ENCODE data around the gene TXN. TPM values are rescaled to one million over a fixed set of nuclear protein-coding genes. Genes with fewer than 3 reads are reported as not detected.

TXN gene
- total RNA-seq, 1 experiment from 2014 or later, result 446 TPM

DNA sequence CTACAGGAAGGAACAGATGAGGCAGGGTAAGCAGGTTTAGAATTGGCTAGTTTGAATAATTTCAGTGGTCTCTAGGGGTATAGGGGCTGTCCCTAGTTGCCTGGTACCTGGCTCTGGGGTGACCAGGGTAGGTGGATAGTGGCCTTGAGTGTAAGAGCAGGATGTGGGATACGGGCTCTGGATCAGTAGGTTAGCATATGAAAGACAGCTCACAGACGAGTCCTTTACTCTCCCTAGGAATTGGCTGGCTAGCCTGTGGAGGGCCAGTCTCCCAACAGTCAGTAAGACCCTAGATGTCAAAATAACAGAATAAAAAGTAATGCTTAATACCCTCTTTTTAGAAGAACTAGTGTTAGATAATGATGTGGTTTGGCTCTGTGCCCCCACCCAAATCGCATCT, 31.7 kb downstream of the TXN start:
- DNase-seq, result no peak
- CTCF ChIA-PET, result no interaction called here
- POLR2A ChIA-PET, result no interaction called here
- BruUV-seq (replicated peaks), result no TSS peak
- Mint-ChIP-seq H3K4me1 (ENCODE audit: low read depth, unreplicated experiment) (peaks cover 13% of the 10 kb centered on the region), H3K4me3 (ENCODE audit: unreplicated experiment) (no peak overlapping the region), H3K27me3 (ENCODE audit: insufficient read depth, unreplicated experiment) (no peaks in the 10 kb centered on the region), H3K27ac (ENCODE audit: unreplicated experiment) (no peak overlapping the region), H3K36me3 (ENCODE audit: insufficient read depth, unreplicated experiment) (no peaks in the 10 kb centered on the region), H3K9me3 (ENCODE audit: unreplicated experiment) (peaks cover 10% of the 10 kb centered on the region)
- H3K36me3 ChIP-seq (ENCODE audit: control insufficient read depth, insufficient read depth, low read length), result no peaks in the 10 kb centered on the region
- TF ChIP-seq CTCF (IDR thresholded peaks at IDR 0.05; ENCODE audit: insufficient read depth in 1 of 2, low read depth in 1 of 2, low read length in 1 of 2, severe bottlenecking in 1 of 2, unreplicated experiment in 1 of 2), result no peak
- no peak overlapping the region for H3K4me3 ChIP-seq (ENCODE audit: low read depth, low read length)
- no peaks in the 10 kb centered on the region for H3K27me3 ChIP-seq (replicated peaks; ENCODE audit: control insufficient read depth, insufficient read depth, low read length)
- peaks cover 27% of the 10 kb centered on the region for H3K4me1 ChIP-seq
- intact Hi-C loops (cut with micrococcal nuclease; ENCODE audit: unreplicated experiment), result no loop called here
- H3K9me3 ChIP-seq, result no peaks in the 10 kb centered on the region

DNA sequence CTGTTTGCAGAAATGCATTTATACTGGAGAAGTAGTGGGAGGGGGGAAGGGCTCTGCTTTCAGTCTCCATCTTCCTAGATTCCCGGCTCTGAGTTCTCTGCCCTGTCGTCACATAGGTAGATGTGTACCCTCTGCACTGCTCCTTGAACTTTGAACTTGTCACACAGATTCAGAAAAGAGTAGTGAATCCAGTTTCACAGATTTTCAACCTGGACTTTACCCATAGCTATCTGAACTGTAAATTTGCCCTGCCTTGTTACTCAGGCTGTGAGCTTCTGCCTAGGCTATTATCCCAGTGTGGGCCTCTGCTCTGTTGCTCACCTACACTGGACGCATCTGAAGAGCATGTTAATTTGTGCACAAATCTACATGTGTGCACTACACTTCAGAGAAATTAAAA, 35.5 kb downstream of the TXN start:
- ChIA-PET CTCF (interaction anchor here (0.6 to 1.0 kb wide), 2 partner anchors 37 to 77 kb away, joined by 3 to 10 read pairs; no protein-coding TSS in a partner anchor), POLR2A (interaction anchor here (1.3 kb wide), 1 partner anchor 36 kb away, joined by 4 read pairs; the partner anchor contains the start of gene TXN)
- no peak for TF ChIP-seq CTCF (IDR thresholded peaks at IDR 0.05; ENCODE audit: insufficient read depth in 1 of 2, low read depth in 1 of 2, low read length in 1 of 2, severe bottlenecking in 1 of 2, unreplicated experiment in 1 of 2)
- intact Hi-C loops (cut with micrococcal nuclease; ENCODE audit: unreplicated experiment), result loop anchor here (1.0 to 2.0 kb wide), 3 partner anchors 36 to 77 kb away; partner anchors contain the start of gene TXN
- Mint-ChIP-seq H3K4me3 (ENCODE audit: unreplicated experiment) (peak overlapping the region; percentile 59), H3K4me1 (ENCODE audit: low read depth, unreplicated experiment) (peaks cover 23% of the 10 kb centered on the region), H3K27me3 (ENCODE audit: insufficient read depth, unreplicated experiment) (no peaks in the 10 kb centered on the region), H3K9me3 (ENCODE audit: unreplicated experiment) (peaks cover 10% of the 10 kb centered on the region), H3K36me3 (ENCODE audit: insufficient read depth, unreplicated experiment) (peaks cover 5% of the 10 kb centered on the region), H3K27ac (ENCODE audit: unreplicated experiment) (peak overlapping the region; percentile 69)
- Histone ChIP-seq H3K4me1 (peaks cover 48% of the 10 kb centered on the region), H3K27me3 (replicated peaks; ENCODE audit: control insufficient read depth, insufficient read depth, low read length) (no peaks in the 10 kb centered on the region), H3K36me3 (ENCODE audit: control insufficient read depth, insufficient read depth, low read length) (no peaks in the 10 kb centered on the region), H3K4me3 (ENCODE audit: low read depth, low read length) (no peak overlapping the region), H3K9me3 (no peaks in the 10 kb centered on the region)
- DNase-seq, result peak; percentile 85 to 89
- BruUV-seq (replicated peaks), result no TSS peak

DNA sequence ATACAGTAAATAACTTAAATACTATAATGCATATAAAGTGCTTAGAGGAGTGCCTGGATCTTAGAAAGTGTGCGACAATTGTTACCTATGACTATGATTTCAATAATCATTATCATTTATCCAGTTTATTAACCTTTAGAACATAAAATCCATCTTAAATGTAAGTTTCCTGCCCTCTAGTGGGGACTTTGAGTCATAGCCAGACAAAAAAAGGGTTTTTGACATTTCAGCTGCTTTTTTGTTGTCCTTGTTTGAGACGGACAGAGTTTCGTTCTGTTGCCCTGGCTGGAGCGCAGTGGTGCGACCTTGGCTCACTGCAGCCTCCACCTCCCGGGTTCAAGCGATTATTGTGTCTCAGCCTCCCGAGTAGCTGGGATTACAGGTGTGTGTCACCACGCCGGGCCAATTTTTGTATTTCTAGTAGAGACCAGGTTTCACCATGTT, 38.6 kb downstream of the TXN start:
- no peak overlapping the region for H3K4me3 ChIP-seq (ENCODE audit: low read depth, low read length)
- no peak overlapping the region for H3K4me3 Mint-ChIP-seq (ENCODE audit: unreplicated experiment)
- CTCF ChIA-PET, result interaction anchor here (0.6 to 2.5 kb wide), 4 partner anchors 9 to 36 kb away, joined by 3 to 23 read pairs (median 3); no protein-coding TSS in a partner anchor

More for the DNA sequence above, 38.6 kb downstream of the TXN start:
- no peaks in the 10 kb centered on the region for H3K27me3 Mint-ChIP-seq (ENCODE audit: insufficient read depth, unreplicated experiment)
- no peaks in the 10 kb centered on the region for H3K27me3 ChIP-seq (replicated peaks; ENCODE audit: control insufficient read depth, insufficient read depth, low read length)
- H3K27ac Mint-ChIP-seq (ENCODE audit: unreplicated experiment), result no peak overlapping the region
- H3K4me1 Mint-ChIP-seq (ENCODE audit: low read depth, unreplicated experiment), result peaks cover 47% of the 10 kb centered on the region
- no peaks in the 10 kb centered on the region for H3K36me3 ChIP-seq (ENCODE audit: control insufficient read depth, insufficient read depth, low read length)
- peaks cover 6% of the 10 kb centered on the region for H3K9me3 Mint-ChIP-seq (ENCODE audit: unreplicated experiment)
- H3K9me3 ChIP-seq, result no peaks in the 10 kb centered on the region
- intact Hi-C loops (cut with micrococcal nuclease; ENCODE audit: unreplicated experiment), result loop anchor here (1.0 to 2.0 kb wide), 2 partner anchors 34 to 315 kb away; no protein-coding TSS in a partner anchor
- POLR2A ChIA-PET, result interaction anchor here (1.0 kb wide), 1 partner anchor 39 kb away, joined by 3 read pairs; the partner anchor contains the start of gene TXN
- peaks cover 80% of the 10 kb centered on the region for H3K4me1 ChIP-seq
- H3K36me3 Mint-ChIP-seq (ENCODE audit: insufficient read depth, unreplicated experiment), result peaks cover 16% of the 10 kb centered on the region
- peak; percentile 61 to 63 for TF ChIP-seq CTCF (IDR thresholded peaks at IDR 0.05; ENCODE audit: insufficient read depth in 1 of 2, low read depth in 1 of 2, low read length in 1 of 2, severe bottlenecking in 1 of 2, unreplicated experiment in 1 of 2)
- BruUV-seq (replicated peaks), result no TSS peak
- no peak for DNase-seq

Measured in Caco-2 (cell line).